ENCODE measurements around the gene NRGN.

DNA sequence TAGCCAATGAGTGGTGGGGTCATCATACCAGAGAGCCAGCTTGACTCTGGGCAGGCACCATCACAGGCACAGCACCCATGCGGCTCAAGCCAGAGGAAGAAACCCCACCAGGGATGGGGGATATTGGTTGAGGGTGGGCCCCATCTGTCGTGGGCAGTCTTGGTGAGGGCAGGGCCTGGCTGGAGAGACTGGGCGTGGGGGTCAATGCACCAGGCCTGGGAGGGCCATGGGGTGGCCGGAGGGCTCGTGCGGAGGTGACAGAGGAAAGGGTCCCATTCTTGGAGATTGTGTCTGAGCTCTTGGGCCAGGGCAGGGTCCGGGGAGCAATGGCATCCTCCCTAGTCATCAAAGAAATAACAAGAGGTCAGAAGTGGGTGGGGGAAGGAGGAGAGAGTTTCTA, 13.9 kb downstream of the NRGN start:
- TF ChIP-seq, protein P1, sequence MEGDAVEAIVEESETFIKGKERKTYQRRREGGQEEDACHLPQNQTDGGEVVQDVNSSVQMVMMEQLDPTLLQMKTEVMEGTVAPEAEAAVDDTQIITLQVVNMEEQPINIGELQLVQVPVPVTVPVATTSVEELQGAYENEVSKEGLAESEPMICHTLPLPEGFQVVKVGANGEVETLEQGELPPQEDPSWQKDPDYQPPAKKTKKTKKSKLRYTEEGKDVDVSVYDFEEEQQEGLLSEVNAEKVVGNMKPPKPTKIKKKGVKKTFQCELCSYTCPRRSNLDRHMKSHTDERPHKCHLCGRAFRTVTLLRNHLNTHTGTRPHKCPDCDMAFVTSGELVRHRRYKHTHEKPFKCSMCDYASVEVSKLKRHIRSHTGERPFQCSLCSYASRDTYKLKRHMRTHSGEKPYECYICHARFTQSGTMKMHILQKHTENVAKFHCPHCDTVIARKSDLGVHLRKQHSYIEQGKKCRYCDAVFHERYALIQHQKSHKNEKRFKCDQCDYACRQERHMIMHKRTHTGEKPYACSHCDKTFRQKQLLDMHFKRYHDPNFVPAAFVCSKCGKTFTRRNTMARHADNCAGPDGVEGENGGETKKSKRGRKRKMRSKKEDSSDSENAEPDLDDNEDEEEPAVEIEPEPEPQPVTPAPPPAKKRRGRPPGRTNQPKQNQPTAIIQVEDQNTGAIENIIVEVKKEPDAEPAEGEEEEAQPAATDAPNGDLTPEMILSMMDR (IDR thresholded peaks at IDR 0.05), result no peak
- no peak for TF ChIP-seq POLR2A (IDR thresholded peaks at IDR 0.05)
- no peak for TF ChIP-seq POLR2AphosphoS5 (IDR thresholded peaks at IDR 0.05)
